A549 (cell line): ENCODE measurements around the gene MALRD1. TPM values are rescaled to one million over a fixed set of nuclear protein-coding genes. Genes with fewer than 3 reads are reported as not detected.

ENCODE experiments used
- ATAC-seq, 2 experiments: fragments of 200-7000 bp in 1 of 2; fragments of >200 bp in 1 of 2; cut with Nextera tagmentation in 1 of 2; cut with Tn5 transposase in 1 of 2; 3 replicates each; pipeline versions ENCODE4 v1.8.0 to v1.9.1; 2018 to 2020; ENCODE audit warnings: mild to moderate bottlenecking in 1 of 2, moderate library complexity in 1 of 2
- CTCF ChIA-PET: fragments of 300-600 bp; sonication (Branson Sonifier 250); formaldehyde crosslinking; extraction: SDS; loops from one replicate; lab custom pipeline; 2021; ENCODE audit warnings: antibody characterized with exemption, inconsistent platforms; lab: Yijun Ruan, JAX
- POLR2A ChIA-PET: fragments of 350-600 bp; formaldehyde crosslinking; extraction: SDS; loops from one replicate; lab custom pipeline; 2021; ENCODE audit warnings: antibody characterized with exemption, inconsistent platforms; lab: Yijun Ruan, JAX
- DNase-seq, 2 experiments: peaks; one replicate each; pipeline versions ENCODE4 v3.0.0 to v3.0.0-alpha.2; 2011 to 2016; ENCODE audit warnings: low read depth in 1 of 2, low spot score in 1 of 2
- FAIRE-seq: peaks from 2 replicates; lab custom pipeline; 2011; peaks lifted over from hg19 to GRCh38; lab: Jason Lieb, UNC
- H3K27ac ChIP-seq, 2 experiments: fragments of >200 bp; sonication (Bioruptor Twin); formaldehyde crosslinking; 3 replicates each; pipeline ENCODE4 v1.5.1; 2016 to 2017
- H3K4me1 ChIP-seq: fragments of >200 bp; sonication (Bioruptor Twin); formaldehyde crosslinking; 3 replicates; pipeline ENCODE4 v1.6.1; 2016
- H3K4me2 ChIP-seq: fragments of >200 bp; sonication (Bioruptor Twin); formaldehyde crosslinking; 3 replicates; pipeline ENCODE4 v1.6.1; 2016
- H3K4me3 ChIP-seq: fragments of >200 bp; sonication (Bioruptor Twin); formaldehyde crosslinking; 3 replicates; pipeline ENCODE4 v1.5.1; 2016
- H3K9me3 ChIP-seq: fragments of >200 bp; sonication (Bioruptor Twin); formaldehyde crosslinking; 3 replicates; pipeline ENCODE4 v1.6.1; 2016
- BHLHE40 ChIP-seq: IDR thresholded peaks from 2 replicates; pipeline ENCODE4 v1.6.1; 2012; ENCODE audit warnings: low read depth, low read length, inconsistent platforms
- CBX8 ChIP-seq: fragments of 200-600 bp; sonication (generic); IDR thresholded peaks from 2 replicates; pipeline ENCODE4 v1.6.1; 2016
- CEBPB ChIP-seq, 2 experiments: fragments of >200 bp in 1 of 2; sonication (Bioruptor Twin) in 1 of 2; formaldehyde crosslinking in 1 of 2; IDR thresholded peaks; 2 replicates each; pipeline ENCODE4 v1.6.1; 2012 to 2016
- CTCF ChIP-seq: fragments of >200 bp; sonication (Bioruptor Twin); formaldehyde crosslinking; IDR thresholded peaks from 3 replicates; pipeline ENCODE4 v1.5.1; 2016
- EHF ChIP-seq: fragments of 250-450 bp; sonication (Bioruptor Pico); IDR thresholded peaks from 2 replicates; pipeline ENCODE4 v1.5.0; 2020; ENCODE audit warnings: mild to moderate bottlenecking
- EHMT2 ChIP-seq: fragments of 200-600 bp; sonication (generic); IDR thresholded peaks from 2 replicates; pipeline ENCODE4 v1.6.1; 2016; ENCODE audit warnings: antibody characterized with exemption, low read depth, mild to moderate bottlenecking, moderate library complexity
- EP300 ChIP-seq, 2 experiments: fragments of >200 bp; sonication (Bioruptor Twin); formaldehyde crosslinking; IDR thresholded peaks; 2 replicates in 1 of 2; 3 replicates in 1 of 2; pipeline ENCODE4 v1.6.1; 2016 to 2017
- FOSB ChIP-seq: fragments of 250-450 bp; sonication (Bioruptor Pico); IDR thresholded peaks from 2 replicates; pipeline ENCODE4 v1.5.0; 2020; ENCODE audit warnings: mild to moderate bottlenecking, moderate library complexity
- HES2 ChIP-seq: fragments of >200 bp; sonication (Bioruptor Twin); formaldehyde crosslinking; IDR thresholded peaks from 2 replicates; pipeline ENCODE4 v1.6.1; 2016
- HMGXB4 ChIP-seq: fragments of 250-450 bp; sonication (Bioruptor Pico); IDR thresholded peaks from 2 replicates; pipeline ENCODE4 v1.5.0; 2021; ENCODE audit warnings: mild to moderate bottlenecking, moderate library complexity, borderline replicate concordance
- HOXA7 ChIP-seq: fragments of 250-450 bp; sonication (Bioruptor Pico); IDR thresholded peaks from 2 replicates; pipeline ENCODE4 v1.5.0; 2020; ENCODE audit warnings: mild to moderate bottlenecking, moderate library complexity
- MAX ChIP-seq: IDR thresholded peaks from 2 replicates; pipeline ENCODE4 v1.6.1; 2012
- NPAS2 ChIP-seq: fragments of 250-450 bp; sonication (Bioruptor Pico); IDR thresholded peaks from 2 replicates; pipeline ENCODE4 v1.8.0; 2022; ENCODE audit warnings: mild to moderate bottlenecking, moderate library complexity, borderline replicate concordance
- RNF2 ChIP-seq: fragments of 200-600 bp; sonication (generic); IDR thresholded peaks from 2 replicates; pipeline ENCODE4 v1.6.1; 2016; ENCODE audit warnings: low read depth, mild to moderate bottlenecking, antibody characterized with exemption, moderate library complexity, borderline replicate concordance
- SMC3 ChIP-seq: fragments of >200 bp; sonication (Bioruptor Twin); formaldehyde crosslinking; IDR thresholded peaks from 3 replicates; pipeline ENCODE4 v1.6.1; 2018; ENCODE audit warnings: inconsistent platforms
- SREBF2 ChIP-seq: fragments of 450-650 bp; IDR thresholded peaks from 2 replicates; pipeline ENCODE4 v1.6.1; 2014; ENCODE audit warnings: mild to moderate bottlenecking, moderate library complexity
- ZC3H11A ChIP-seq: fragments of 450-650 bp; IDR thresholded peaks from 2 replicates; pipeline ENCODE4 v1.6.1; 2014; ENCODE audit warnings: antibody characterized with exemption, mild to moderate bottlenecking
- ZFP36 ChIP-seq: fragments of 450-650 bp; IDR thresholded peaks from 2 replicates; pipeline ENCODE4 v1.6.1; 2014; ENCODE audit warnings: borderline replicate concordance; ENCODE audit not compliant: partially characterized antibody
- ZNF302 ChIP-seq: fragments of 250-450 bp; sonication (Bioruptor Pico); IDR thresholded peaks from 2 replicates; pipeline ENCODE4 v1.9.0; 2021; ENCODE audit warnings: inconsistent platforms, mild to moderate bottlenecking, moderate library complexity
- WGBS: methylation state at CpG from one replicate; pipeline ENCODE4 v1.1.6; 2017; ENCODE audit errors: missing lambda C conversion rate; 5-methylcytosine and 5-hydroxymethylcytosine counted together
- polyA plus RNA-seq, 4 experiments: library from polyadenylated mRNA; depleted of rRNA in 3 of 4; stranded (reverse); fragments of >200 nt; fragmentation: RNase III in 1 of 4; extraction: RNeasy Plus Mini Kit Qiagen cat#74134 plus additional on column Dnase treatment in 1 of 4; gene quantifications; 2 replicates in 3 of 4; 3 replicates in 1 of 4; pipeline ENCODE4 v1.2.3, GENCODE V29; 2011 to 2017

The MALRD1 gene
- polyA plus RNA-seq, 2 of the 4 experiments (the other 2 are of a cell fraction): not detected

- FAIRE-seq: no peak
- POLR2A ChIA-PET: no interaction called here
- no peak overlapping the region for H3K4me2 ChIP-seq
These were observed 337.3 kb downstream of the MALRD1 start for GRCh38 chr10:19385846-19386450.

GRCh38 chr10:19408924-19409323 is 360.3 kb downstream of the MALRD1 start:
- no peak for FAIRE-seq
- no peak for ATAC-seq
- no peaks in the 10 kb centered on the region for H3K9me3 ChIP-seq
- no peak overlapping the region for H3K27ac ChIP-seq
- WGBS: 0% methylated on average over 1 of the region's 1 CpG
- no peak overlapping the region for H3K4me3 ChIP-seq
- ChIA-PET POLR2A (no interaction called here), CTCF (no interaction called here)
- no peak for DNase-seq
- no peak overlapping the region for H3K4me2 ChIP-seq
- no peaks in the 10 kb centered on the region for H3K4me1 ChIP-seq
- no peak for TF ChIP-seq ZC3H11A
- TF ChIP-seq ZFP36: no peak
- TF ChIP-seq SREBF2: no peak
- no peak for TF ChIP-seq CEBPB (IDR thresholded peaks at IDR 0.05)
- TF ChIP-seq EHF: no peak
- no peak for TF ChIP-seq ZNF302 (CRISPR knock-in tag)
- no peak for TF ChIP-seq EHMT2
- TF ChIP-seq RNF2: no peak
- TF ChIP-seq HMGXB4 (CRISPR knock-in tag): no peak
- no peak for TF ChIP-seq CBX8
- no peak for TF ChIP-seq FOSB (CRISPR knock-in tag)
- TF ChIP-seq HOXA7 (CRISPR knock-in tag): no peak
- TF ChIP-seq NPAS2 (CRISPR knock-in tag): no peak
- TF ChIP-seq HES2: no peak

More at GRCh38 chr10:19385846-19386450, 337.3 kb downstream of the MALRD1 start:
- WGBS: 0% methylated on average over 3 of the region's 3 CpGs
- no peak for TF ChIP-seq ZC3H11A
- no peak for TF ChIP-seq BHLHE40
- TF ChIP-seq CBX8: no peak
- no peak overlapping the region for H3K27ac ChIP-seq
- ATAC-seq (no peak), DNase-seq (no peak)
- CTCF ChIA-PET: no interaction called here
- no peaks in the 10 kb centered on the region for H3K4me1 ChIP-seq
- H3K4me3 ChIP-seq: no peak overlapping the region
- H3K9me3 ChIP-seq: no peaks in the 10 kb centered on the region

GRCh38 chr10:19411119-19411518 is 362.5 kb downstream of the MALRD1 start:
- no peak overlapping the region for H3K4me3 ChIP-seq
- DNase-seq: no peak
- no peak overlapping the region for H3K27ac ChIP-seq
- ChIA-PET POLR2A (no interaction called here), CTCF (no interaction called here)
- H3K4me1 ChIP-seq: no peaks in the 10 kb centered on the region
- WGBS: 0% methylated on average over 2 of the region's 2 CpGs
- TF ChIP-seq FOSB (CRISPR knock-in tag) (no peak), SMC3 (no peak), MAX (no peak), HOXA7 (CRISPR knock-in tag) (no peak), HES2 (no peak), EP300 (IDR thresholded peaks at IDR 0.05) (no peak), CTCF (no peak)
- ATAC-seq: no peak
- no peak for FAIRE-seq
- no peak overlapping the region for H3K4me2 ChIP-seq
- no peaks in the 10 kb centered on the region for H3K9me3 ChIP-seq
